ENCODE data around the gene MFSD6L.

GRCh38 chr17:8754890-8755289 is 44.3 kb downstream of the MFSD6L start:
- TF ChIP-seq CTCF (IDR thresholded peaks at IDR 0.05): no peak
- TF ChIP-seq POLR2A (IDR thresholded peaks at IDR 0.05): no peak
